Skin of body (tissue), 2 donors: ENCODE data around the gene EDC3. TPM values are rescaled to one million over a fixed set of nuclear protein-coding genes. Genes with fewer than 3 reads are reported as not detected.

ENCODE experiments used
- DNase-seq: peaks from one replicate; lab custom pipeline; 2025; lab: John Stamatoyannopoulos, UW
- total RNA-seq: library from RNA; depleted of rRNA; stranded (reverse); fragments of >200 nt; gene quantifications from one replicate; pipeline ENCODE4 v1.2.3, GENCODE V29; 2014

EDC3 gene
- total RNA-seq, 1 donor from 2014 or later, result 14.7 TPM

DNA sequence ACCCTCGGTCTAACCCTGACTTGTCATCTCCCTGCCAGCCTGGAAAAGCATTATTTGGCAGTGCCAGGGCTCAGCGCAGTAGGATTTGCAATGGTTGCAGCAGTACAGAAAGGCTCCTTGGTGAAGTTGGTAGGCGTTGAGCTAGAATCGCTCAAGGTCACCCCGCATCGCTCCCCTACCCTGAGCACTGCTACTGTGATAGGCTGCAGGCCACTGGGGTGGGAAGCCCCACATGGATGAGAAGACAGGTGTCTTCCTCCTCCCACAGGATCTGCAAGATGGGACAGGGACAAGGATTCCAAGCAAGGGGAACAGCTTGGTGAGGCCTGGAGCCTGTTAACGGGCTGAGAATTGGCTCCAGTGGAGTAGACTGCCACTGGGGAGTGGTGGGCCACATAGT is 69.5 kb downstream of the EDC3 start:
- DNase-seq, result no peak

DNA sequence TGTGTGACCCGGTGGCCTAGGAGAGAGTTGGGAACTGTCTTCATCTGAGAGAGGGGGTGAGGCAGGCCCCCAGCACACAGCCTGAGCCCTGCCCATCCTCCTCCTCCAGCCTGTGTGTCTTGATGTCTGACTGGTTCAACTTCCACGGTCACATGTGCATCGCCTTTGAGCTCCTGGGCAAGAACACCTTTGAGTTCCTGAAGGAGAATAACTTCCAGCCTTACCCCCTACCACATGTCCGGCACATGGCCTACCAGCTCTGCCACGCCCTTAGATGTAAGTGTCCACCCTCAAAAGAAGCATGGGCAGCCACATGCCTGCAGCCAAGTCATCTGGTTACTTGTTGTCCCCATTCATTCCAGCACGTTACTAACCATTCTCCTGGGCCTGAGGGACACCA is 70.1 kb downstream of the EDC3 start:
- DNase-seq, result no peak

DNA sequence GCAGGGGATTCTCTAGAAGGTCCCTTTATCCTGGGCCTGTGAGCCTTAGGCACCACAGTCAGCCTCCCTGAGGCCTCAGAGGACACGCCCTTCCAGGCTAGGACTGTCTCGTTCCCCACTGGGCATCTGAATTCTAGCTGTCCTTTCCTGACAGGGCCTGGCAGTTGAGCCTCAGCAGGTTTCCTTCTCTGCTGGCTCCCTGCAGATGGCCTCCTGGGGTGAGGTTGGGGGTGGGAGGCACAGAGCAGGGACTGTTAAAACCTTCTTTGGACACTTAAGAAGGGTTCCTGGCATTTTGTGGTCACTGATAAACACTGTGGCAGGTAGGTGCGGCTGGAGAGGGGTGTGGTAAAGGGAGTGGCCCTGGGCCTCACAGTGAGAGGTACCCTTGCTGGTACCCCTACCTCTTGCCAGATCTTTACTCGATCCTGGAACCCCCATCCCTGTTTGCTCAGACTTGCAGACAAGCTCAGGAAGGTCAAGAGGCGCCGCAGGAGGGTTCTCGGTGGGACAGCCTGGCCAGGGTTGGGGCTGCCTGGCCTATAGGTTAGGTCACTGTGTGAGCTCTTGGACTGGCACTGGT is 71.7 kb downstream of the EDC3 start:
- no peak for DNase-seq

DNA sequence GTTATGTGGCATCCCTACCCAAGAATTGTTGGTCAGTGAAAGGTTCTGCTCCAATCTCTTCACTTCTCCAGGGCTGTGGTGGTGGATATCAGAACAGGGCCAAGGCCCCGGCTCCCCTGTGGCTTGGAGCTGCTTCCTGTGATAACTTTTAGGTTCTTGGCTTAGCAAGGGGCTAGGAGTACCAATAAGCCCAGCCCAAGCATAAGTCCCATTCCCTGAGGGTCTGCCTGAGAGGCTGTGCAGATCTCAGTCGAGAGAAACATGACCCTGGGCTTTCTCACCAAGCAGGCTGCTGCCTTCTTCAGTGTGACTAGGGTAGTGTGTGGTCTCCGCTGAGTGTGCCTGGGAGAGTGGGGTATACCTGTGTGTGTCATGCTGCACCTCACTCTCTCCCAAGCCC is 73.1 kb downstream of the EDC3 start:
- no peak for DNase-seq

DNA sequence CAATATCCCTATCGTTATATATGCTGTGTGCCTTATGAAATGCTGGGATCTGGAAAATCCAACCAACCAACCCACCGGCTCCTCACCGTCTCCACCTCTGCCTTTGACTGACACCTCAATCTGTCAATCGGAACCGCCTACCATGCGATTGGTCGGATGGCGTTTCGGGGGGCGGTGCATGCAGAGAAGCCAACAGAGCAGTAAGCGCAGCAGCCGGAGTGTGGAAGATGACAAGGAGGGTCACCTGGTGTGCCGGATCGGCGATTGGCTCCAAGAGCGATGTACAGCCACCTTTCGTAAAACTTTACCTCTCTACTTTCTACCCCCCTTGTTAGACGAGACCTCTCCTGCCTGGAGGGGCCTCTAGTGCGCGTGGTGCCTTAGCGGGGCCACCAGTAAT is 73.9 kb downstream of the EDC3 start:
- no peak for DNase-seq

DNA sequence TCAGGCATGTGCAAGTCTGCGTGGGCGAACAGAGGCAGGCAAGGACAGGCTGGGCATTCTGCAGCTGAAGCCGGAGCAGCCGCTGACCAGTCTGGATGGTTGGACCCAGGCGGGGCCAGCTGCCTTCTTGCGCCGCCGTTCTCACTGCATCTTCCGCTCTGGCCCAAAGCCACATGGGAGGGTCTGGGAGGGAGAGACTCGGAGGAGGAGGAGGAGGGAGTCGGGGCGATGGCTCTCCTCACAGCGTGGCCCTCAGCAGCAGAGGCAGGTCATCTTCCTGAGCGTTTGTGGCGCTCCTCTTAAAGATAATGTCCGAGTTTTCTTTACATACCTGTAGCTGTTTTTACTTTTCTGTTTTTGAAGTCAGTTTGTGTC is 74.3 kb downstream of the EDC3 start:
- no peak for DNase-seq

DNA sequence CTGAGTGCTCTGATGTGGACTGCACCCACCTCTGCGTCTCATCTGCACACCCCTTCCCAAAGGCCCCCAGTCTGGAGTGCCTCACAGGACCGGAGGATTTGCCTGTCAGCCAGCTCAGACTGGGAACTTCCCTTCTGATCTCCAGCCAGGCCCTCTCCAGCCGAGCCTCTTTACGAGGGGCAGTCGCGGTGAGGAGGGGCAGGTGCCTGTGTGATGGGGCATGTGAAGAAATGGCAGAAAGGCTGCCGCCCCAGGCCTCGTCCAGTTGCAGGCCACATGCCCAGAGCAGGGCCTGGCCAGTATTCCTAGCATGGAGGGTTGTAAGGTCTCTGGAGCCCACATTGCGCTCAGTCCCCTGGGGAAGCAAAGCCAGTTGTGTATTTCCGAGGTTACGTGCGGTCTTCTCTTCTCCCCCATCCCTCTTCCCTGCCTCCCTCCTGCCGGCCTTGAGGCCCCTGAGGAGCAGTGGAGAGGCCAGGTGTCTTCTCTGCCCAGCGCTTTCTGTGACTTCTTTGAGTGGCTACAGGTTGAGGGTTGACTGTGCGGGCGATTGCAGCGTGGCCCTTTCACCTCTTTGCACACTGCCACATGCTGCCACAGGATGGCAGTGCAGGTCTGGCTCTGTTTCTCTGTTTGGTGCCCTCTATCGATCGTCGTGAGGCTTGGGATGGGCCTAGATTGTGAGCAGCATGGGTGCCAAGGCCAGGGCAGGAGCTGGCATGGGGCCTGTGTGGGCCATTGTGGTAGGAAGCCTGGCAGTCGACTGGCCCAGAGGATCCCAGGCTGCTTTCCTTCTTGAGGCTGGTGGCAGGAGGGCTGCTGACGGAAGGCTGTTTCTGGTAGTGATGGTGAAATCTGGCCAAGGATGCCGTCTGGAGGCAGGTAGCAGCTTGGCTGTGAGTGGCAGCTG is 74.9 kb downstream of the EDC3 start:
- DNase-seq, result peak; percentile 31

DNA sequence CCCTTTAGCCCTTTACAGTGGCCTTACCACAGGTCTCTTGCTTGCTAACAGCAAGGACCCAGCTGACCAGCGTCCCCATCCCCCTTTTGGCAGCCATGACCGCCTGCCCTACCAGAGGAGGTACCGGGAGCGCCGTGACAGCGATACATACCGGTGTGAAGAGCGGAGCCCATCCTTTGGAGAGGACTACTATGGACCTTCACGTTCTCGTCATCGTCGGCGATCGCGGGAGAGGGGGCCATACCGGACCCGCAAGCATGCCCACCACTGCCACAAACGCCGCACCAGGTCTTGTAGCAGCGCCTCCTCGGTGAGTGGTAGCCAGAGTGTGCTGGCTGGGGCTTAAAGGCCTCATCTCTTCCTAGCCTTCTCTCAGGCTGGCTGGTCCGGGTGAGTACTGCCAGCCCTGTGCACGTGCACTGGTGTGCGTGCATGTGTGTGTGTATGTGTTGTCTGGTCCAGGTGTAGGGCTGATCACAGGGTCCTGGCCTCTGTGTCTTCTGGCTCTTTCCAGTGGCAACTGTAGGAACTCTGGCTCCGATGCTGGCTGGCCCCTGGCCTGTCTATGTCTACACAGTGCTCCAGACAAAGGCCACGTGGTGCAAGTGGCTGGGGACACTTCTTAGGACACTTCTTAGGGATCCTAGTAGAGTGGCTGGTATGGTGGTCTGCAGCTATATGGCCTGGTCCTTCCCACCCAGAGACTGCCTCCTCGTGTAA is 75.7 kb downstream of the EDC3 start:
- DNase-seq, result no peak

DNA sequence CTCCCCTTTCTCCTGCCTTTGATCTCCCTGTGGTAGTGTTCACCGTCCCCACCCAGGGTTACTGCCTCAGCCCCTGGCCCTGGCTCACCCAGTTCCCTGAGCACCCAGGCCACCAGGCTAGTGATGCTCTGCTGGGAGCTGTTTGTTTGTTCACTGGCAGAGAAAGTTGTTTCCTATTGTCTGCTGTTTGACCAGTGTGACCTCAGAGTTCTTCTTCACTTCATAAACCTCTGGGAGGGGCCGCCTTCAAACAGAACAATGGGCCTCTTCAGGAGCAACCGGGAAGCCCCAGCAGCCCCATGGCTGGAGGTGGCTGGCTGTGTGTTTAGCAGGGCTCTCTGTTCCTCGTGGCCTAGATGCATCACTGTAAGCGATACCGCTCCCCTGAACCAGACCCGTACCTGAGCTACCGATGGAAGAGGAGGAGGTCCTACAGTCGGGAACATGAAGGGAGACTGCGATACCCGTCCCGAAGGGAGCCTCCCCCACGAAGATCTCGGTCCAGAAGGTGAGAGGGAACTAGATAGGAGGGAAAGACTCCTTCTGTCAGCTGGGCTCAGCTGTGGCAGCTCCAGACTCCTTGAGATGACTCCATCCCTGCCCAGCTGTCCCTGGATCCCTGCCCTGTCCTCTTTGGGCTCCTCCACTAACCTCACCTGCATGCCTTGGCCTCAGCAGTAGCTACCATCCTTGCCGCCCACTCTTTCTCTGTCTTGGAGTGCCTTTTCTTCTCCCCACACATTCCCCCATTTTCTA is 76.8 kb downstream of the EDC3 start:
- no peak for DNase-seq

DNA sequence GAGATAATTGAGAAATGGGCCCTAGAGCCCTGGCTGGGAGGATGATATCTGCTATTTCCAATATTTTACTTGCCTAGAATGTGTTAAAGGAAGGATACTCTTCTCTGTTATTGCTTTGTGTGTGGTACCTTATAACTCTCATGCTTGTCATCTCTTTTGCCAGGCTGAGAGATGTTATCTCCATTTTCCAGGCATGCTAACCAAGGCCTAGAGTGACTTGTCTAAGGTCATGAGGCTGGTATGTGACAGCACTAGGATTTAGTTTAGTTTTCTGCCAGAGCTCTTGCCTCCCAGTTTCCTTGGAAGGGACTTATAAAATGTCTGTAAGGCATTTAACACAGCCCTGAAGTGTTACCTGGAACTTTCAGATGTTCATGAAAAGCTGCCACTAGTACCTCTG is 78.8 kb downstream of the EDC3 start:
- no peak for DNase-seq

DNA sequence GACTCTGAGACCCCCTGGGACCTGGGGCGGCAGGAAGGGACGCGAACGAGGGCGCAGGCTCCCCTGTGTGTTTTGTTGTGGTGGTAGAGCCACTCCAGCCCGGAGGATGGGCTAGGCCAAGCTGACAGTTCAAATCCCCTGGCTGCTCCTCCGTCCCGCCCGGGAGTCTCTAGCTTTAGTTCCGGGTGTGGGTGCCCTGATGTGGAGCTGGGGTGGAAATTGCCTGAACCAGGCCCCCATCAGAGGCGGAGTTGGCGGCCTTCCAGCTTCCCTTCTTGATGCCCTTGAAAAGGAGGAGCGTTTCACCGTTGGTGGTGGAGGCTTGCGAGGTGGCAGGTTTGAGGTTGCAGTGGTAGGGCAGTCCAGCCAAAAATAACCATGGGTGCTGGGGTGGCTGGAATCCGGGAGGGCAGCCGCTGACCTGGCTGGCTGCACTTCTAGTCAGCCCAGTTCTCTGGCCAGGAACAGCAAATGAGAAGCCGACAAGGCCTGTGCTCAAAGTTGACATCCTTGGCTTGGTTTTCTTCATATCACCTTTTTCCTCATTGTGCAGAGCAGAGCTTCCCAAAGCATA is 79.4 kb downstream of the EDC3 start:
- DNase-seq, result peak; percentile 36

DNA sequence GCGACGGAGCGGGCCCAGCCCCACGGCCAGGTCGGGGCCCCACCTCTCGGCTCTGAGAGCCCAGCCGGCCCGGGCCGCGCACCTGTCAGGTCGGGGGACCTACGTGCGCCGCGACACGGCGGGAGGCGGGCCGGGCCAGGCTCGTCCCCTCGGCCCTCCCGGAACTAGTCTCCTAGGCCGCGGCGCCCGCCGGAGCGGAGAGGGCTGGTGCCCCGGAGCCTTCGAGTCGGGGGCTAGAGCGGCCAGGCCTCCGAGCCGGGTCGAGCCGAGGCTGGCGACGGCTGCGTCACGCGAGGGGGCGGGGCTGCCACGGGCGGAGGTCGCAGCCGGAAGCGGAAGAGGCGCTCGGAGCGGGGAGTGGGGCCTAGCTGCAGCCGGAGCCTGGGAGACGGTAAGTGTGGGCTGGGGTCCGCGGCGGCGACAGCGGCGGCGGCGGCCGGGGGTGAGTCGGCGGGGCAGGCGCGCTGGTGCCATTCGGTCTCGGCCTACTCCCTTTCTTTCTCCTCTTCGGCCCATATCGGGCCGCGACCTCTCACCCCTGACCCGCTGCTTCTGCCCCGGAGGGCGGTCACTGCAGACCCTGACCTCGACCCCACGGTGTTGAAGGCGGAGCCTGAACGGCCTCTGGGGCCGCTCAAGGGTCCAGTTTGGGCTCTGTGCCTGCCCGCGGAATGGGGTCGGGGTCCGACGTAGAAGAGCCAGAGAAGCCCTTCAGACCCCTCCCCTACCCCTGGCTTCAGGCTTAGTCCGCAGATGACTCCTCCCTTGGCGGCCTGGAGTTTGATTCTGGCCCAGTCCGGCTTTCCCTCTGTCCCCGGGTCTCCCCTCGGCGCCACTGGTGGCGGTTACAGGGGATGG is 80.1 kb downstream of the EDC3 start, which contains the start of gene CLK3:
Gene CLK3, plus strand, starts transcription at position 329 of the 858 bp plus-strand sequence. CDS start 3,361 bp downstream, outside the sequence.
- DNase-seq, result peak; percentile 93

DNA sequence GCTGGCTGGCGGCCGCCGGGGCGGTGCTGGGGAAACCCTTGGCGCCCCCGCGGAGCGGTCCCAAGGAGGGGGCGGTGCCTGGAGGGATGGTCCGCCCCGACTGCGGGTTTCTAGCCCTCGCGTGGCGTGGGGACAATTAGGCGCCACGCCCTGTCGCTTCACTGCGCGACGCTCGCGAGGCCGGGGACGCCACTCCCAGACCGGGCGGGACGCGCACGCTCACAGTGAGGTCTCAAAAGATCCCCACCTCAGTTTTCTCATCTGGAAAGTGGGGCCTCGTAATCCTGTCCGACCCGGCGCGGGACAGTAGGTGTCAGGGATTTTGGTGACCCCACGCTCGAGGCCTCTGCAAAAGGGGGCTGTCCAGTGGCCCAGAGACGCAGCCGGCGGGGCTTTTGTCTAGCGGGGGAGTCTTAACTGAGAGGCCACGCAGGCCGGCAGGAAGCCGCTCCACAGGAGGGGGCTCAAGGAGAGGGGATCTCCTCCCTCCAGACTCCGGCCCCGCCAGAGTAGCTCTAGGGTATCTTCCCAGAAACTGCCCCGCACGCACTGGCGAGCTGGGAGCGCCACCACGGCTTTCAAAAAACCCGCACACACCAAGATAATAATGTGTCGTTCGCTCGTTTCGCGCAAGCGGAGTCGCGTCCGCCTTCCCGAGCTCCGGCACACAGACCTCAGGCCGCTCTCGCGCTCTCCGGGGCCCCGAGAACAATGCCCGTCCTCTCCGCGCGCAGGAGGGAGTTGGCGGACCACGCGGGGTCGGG is 80.9 kb downstream of the EDC3 start:
- peak; percentile 82 for DNase-seq

DNA sequence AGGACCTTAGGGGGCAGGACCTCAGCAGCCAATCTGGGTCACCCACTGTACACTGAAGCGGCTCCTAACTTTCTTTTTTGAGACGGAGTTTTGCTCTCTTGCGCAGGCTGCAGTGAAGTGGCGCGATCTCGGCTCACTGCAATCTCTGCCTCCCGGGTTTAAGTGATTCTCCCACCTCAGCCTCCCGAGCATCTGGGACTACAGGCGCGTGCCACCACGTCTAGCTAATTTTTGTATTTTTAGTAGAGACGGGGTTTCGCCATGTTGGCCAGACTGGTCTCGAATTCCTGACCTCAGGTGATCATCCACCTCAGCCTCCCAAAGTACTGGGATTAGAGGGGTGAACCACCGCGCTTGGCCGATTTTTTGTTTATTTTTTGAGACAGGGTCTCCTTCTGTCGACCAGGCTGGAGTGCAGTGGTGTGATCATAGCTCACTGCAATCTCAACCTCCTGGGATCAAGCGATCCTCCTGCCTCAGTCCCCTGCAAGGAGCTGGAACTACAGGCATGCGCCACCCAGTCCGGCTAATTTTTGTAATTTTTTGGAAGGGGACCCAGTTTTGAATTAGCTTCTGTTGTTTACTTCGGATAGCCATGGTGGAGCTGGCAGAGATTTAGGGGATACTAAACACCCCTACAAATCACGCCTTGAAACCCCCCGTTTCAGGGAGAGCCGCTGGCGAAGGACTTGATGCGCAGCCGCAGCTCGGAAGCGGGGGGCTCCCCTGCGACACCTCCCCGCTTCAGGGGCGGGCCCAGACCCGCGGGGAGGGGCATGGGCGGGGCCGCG is 81.7 kb downstream of the EDC3 start:
- DNase-seq, result no peak

DNA sequence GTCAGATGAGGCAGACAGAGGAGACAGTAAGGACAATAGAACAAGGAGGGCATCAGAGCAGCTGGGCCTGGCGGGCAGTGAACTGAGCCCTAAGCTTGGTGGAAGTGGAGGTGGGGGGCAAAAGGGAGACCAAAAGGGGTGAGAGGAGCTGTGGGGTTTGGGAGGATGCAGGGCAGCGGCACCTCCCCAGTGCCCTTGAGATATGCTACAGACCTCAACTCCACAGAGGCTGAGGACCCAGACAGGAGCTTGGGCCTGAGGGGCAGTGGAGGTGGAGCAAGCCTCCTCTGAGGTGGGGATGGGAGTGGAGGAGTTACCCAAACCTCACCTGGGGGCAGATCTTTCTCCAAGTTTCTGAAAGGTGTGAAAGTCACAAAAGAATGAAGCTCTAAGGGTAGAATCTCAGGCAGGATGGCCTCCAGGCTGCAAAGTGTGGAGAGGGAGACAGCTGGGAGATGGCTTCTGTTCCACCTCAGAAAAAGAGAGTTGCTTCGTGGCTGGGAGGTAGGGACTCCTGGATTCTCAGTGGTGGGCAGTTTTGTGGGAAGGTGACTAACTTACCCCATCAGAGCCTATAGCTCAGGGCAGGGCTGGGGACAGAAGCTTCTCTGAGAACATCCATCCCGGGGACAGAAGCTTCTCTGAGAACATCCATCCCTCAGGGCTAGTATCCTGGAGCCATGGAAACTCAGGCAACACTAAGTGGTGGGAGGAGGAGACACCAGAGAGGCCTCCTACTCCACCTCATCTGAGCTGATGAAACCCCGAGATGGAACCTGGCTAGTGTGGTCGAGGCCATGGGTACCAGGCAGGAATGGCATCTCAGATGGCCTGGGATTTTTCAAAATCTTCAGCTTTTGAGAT is 82.5 kb downstream of the EDC3 start:
- no peak for DNase-seq

DNA sequence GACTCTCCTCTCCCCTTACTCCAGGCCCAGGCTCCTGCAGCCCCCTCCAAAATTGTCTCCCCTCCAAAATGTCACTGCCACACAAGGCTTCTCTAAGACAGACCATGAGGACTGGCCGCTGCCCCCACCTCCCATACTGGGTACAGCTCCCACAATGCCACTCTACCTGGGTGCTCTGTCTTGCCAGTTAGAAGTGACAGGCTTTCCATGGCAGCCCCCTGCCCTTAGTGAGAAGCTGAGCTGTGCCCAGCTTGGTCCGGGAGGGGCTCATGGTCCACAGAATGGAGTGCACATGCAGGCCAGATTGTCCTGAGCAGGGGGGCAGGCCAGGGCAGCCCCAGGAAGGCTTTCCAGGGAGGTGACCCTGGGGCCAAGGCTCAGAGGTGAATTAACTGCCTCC is 83.1 kb downstream of the EDC3 start:
- no peak for DNase-seq

DNA sequence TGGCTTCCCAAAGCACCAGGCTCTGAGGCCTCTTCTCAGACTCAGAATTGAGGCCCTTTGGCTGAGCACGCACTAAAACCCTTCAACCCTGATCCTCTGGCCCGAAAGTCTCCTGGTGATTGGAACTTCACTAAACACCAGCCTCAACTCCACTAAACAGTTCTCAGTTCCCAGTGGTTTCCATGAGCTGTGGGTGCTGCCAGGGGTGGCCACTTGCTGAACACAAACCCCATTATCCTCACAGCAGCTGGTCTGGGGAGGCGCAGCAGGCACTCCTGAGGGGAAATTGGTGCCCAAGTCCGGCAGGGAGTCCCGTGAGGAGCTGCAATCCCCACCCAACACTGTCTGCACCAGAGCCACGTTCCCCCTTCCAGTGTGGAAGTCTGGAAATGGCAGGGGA is 84.0 kb downstream of the EDC3 start:
- DNase-seq, result no peak

DNA sequence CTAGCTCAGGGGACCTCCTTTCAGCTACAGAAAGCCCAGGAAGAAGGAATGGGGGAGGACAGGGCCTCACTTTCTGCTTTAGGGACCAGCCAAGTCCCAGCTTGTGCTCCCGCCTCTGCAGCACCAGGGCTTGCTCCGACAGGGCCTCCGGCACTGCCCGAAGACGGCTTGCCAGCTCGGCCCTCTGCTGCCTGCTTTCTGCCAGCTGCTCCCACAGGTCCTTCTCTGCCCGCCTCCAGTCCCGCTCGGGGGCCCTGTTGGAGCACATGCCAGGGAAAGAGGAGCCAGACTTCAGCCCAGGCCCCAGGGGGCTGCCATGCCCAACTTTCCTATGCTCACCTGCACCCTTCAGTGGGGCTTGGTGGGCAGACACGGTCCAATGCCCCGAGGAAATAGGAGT is 84.5 kb downstream of the EDC3 start:
- no peak for DNase-seq
